GM19467 (cell line): Measurements from ENCODE around the gene KRT82.
"Not testable (repeated sequence)": the region's sequence is repeated elsewhere in the genome, so short reads cannot be mapped to it uniquely, and the experiment has no call there.

Experiments
- ATAC-seq: cut with Tn5 transposase; IDR thresholded peaks from one replicate; pipeline ENCODE4 v1.9.1; 2021; ENCODE audit warnings: mild to moderate bottlenecking, moderate library complexity; ENCODE audit not compliant: unreplicated experiment

Gene KRT82

GRCh38 chr12:52347551-52348510 is 58.3 kb downstream of the KRT82 start:
- ATAC-seq = no peak

DNA sequence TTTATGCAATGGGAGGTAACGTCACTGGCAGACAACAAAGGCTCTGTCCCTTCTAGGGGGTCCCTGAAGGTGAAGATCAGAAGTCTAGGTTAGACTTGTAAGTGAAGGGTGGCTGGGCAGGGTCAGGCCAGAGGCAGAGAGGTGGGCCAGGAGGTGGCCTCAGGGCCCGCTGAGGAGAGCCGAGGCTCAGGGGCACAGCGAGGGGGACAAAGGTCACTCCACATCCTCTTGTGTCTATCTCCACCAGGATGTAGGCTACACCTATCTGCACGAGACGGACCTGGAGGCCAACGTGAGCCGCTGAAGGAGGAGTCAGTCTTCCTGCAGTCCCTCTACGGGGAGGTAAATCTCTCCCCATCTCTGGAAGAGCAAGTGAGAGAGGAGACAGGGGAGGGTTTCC is 59.1 kb downstream of the KRT82 start:
- ATAC-seq = no peak

GRCh38 chr12:52346593-52346992 is 59.5 kb downstream of the KRT82 start:
- ATAC-seq = no peak

- ATAC-seq = not testable (repeated sequence)
Observed at GRCh38 chr12:52345041-52345440, 61.1 kb downstream of the KRT82 start.

GRCh38 chr12:52344111-52344510 is 62.0 kb downstream of the KRT82 start:
- no peak for ATAC-seq
